ENCODE measurements around the gene PAIP1.
"Not testable (repeated sequence)": the region's sequence is repeated elsewhere in the genome, so short reads cannot be mapped to it uniquely, and the experiment has no call there.

Gene PAIP1

GRCh38 chr5:43514816-43515677, 41.8 kb downstream of the PAIP1 start, which contains the start of gene C5orf34:
TSS of gene C5orf34 (minus strand) at chr5:43515148. CDS start at chr5:43509339, 5,809 bp downstream.
- DNase-seq: peak; percentile 82 to 92 (median 86)

GRCh38 chr5:43514471-43514815, 42.4 kb downstream of the PAIP1 start:
- peak in 1 of 4 experiments; percentile 20 for DNase-seq

- DNase-seq: no peak
Measured at GRCh38 chr5:43514025-43514424, 42.9 kb downstream of the PAIP1 start.

- not testable (repeated sequence) for DNase-seq
Measured at GRCh38 chr5:43511062-43511461, 45.8 kb downstream of the PAIP1 start.

- DNase-seq: no peak
Measured at GRCh38 chr5:43498581-43498980, 58.3 kb downstream of the PAIP1 start.

GRCh38 chr5:43497311-43498104, 59.4 kb downstream of the PAIP1 start:
- DNase-seq: no peak

GRCh38 chr5:43491326-43491725, 65.6 kb downstream of the PAIP1 start:
- DNase-seq: no peak

- DNase-seq: no peak
Measured at GRCh38 chr5:43486353-43486752, 70.5 kb downstream of the PAIP1 start.

- no peak for DNase-seq
Measured at GRCh38 chr5:43485406-43485805, 71.5 kb downstream of the PAIP1 start.

- DNase-seq: peak; percentile 67 to 79 (median 78)
Measured at GRCh38 chr5:43484106-43484849, 72.6 kb downstream of the PAIP1 start.

- peak; percentile 51 to 76 (median 66) for DNase-seq
Measured at GRCh38 chr5:43483298-43484105, 73.4 kb downstream of the PAIP1 start, which contains the start of gene TMEM267. TSS of gene TMEM267 (minus strand) at chr5:43483865. CDS start at chr5:43453969, 29,896 bp downstream.

- no peak for DNase-seq
Measured at GRCh38 chr5:43482490-43483297, 74.2 kb downstream of the PAIP1 start.

All from activated CD4-positive, CD25-positive, alpha-beta regulatory T cell (primary cell).